ENCODE data around the gene CD44.

CD44 gene

DNA sequence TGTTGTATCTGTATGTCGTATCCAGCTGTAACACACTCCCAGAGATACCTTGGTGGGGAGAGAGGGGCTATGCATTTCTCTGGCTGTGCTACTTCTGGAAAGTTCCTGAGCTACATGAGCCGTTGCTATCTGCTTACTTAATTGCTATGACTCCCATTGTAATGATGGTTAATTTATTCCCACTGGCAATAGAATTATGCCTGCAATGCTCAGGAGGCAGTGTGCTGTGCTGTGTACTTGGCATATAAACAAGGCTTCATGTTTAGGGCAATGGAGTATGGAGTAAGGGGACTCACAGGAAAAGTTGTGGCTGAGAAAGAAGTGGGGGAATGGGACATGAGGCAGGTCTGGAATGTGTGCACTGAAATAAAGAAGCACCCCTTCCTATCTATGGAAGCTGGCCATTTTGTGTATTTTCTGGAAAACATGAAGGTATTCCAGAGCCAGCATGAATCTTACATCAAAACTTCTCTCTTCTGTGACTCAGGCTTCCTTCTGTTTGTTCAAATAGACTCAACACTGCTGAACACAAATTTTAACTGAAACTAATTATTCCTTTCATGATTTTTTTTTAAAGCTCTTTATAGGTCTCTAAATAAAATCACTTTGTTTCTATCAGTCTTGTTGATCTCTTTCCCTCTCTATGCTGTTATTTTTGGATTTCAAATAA lies 40.6 kb downstream of the CD44 start:
- no peak for DNase-seq

DNA sequence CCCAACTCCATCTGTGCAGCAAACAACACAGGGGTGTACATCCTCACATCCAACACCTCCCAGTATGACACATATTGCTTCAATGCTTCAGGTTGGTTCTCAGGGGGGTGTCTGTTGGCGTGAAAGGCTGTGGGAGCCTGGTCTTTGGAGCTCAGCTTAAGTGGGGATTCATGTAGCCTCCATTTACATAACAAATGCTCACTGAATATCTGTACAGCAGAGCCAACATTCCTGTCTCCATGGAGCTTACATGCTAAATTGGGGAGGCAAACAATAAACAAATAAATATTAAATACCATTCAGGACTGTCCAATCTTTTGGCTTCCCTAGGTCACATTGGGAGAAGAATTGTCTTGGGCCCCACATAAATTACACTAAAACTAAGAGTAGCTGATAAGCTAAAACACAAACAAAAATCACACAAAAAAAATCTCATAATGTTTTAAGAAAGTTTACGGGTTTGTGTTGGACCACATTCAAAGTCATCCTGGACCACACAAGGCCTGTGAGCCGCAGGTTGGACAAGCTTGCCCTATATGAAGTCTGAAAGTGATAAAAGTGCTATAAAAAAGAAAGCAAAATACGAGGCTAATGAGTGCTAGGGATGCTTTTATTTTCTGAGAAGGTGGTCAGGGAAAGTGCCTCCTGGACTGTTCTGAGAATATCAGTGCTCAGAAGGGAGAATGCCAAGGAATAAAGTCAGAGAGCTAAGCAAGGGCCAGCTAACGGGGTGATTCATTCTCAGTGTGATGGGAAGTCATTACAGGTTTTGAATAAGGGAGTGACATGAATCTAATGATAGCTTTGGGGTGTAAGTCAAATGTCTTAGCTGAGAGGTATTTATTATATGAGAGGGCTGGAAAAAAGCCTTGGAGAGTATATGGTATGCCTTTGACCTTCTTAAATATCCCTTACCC lies 41.6 kb downstream of the CD44 start:
- DNase-seq = no peak

DNA sequence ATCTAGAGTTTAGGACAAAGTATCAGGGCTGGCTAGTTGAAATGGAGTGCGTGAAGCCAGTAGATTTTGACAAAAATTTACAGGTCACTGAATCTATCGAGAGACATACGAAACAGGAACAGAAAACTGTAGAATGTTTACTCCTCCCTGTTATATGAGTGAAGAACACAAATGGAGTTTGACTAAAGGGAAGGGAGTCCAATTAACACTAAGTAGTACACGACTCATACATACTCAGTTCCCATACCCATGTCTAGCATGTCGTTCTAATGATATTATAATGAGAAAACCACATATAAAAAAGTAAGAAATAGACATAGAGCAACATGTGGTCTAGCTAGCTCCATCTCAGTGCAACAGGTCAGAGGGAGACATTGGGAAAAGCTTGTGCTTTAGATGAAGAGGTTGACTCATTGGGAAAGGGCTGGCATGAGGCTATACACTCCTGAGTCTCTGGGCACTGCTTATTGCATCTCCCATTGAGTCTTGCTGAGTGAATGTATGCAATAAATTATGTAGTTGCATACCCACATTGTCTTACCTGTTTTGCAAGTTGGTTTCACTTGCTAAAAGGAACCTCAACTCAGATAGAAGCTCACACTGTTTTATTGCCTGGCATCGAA lies 43.5 kb downstream of the CD44 start:
- DNase-seq = no peak

DNA sequence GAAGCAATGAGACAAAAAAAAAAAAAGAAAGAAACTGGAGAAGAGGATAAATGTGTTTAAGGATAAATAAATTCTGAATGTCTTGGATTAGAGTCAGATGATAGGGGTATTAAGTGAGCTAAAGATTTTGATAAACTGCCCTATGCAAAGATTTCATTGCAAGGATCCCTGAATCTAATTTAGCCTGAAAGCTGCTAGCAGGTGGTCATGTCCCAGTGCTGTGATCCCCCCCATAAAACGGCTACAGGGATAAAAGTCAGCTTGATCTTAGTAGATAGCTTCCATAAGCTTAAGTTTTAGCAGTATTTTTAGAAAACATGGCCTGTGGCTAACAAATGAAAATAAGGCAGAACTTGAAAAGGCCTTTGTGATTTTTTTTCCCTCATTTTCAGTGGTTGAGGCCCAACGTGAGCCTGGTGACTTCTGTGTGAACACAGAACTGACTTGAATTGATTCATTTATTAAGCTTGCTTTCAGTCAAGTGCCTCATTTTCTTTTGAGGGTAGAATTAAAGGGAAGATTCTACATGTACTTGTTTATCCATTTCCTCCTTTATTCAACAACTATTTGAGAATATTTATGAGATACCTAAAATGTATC lies 44.5 kb downstream of the CD44 start:
- no peak for DNase-seq

DNA sequence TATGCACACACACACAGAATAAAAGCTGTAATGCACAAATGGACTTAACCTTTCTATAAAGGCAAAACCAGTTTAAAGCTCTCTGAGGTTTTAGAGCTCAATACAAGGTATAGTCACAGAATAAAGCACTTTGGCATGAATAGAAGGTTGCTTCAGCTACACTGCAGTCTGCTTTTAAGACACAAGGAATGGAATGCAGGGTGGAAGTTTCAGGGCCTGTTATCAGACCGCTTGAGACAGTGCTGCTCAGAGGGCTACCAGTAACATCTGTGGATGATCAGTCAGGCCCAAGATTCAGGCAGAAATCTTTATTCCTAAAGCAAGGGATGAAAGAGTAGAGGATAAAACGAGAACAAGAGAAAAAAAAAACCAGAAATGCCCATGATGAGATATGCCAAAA lies 46.7 kb downstream of the CD44 start:
- DNase-seq = no peak

DNA sequence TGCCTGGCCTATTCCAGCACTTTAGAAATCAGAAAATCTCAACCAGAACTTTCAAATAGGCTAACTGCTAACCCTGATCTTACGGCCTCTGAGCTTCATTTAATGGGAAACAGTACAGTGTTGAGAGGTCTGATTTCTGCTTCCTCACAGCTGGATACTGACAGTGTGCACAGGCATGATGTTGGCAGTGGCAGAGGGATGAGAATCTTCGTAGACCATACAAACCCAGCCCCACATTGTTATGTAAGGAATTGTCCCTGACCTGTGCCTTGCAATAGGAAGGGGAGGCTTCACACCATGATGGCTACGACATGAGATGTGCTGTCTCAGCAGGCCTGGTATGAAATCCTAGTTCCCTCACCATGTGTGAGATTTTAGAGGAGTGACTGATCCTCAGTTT lies 49.0 kb downstream of the CD44 start:
- no peak for DNase-seq

DNA sequence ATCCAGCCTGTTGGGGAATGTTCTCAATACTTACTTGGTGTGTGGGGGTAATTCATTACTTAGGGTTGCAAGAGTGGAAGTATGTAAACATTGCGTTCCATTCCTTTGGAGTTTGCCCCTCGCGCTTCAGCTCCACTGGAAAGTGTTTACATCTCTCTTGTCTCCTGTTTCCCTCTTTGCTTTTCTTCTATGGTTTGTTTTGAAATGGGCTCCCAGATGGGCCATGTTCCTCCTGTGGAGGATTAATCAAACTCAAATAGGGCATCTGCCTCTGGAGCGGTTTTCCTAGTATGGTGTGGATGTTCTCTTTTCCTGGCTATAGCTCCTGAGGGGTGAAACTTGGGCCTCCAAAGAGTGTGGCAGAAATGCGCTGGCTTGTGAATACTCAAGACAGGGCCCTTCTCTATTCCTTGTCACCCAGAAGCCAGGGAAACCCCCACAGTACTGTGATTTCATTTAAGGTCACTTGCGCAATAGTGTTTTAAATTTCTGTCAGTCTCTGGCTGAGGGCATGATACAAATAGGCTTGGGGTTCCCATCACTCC lies 51.9 kb downstream of the CD44 start:
- no peak for DNase-seq

DNA sequence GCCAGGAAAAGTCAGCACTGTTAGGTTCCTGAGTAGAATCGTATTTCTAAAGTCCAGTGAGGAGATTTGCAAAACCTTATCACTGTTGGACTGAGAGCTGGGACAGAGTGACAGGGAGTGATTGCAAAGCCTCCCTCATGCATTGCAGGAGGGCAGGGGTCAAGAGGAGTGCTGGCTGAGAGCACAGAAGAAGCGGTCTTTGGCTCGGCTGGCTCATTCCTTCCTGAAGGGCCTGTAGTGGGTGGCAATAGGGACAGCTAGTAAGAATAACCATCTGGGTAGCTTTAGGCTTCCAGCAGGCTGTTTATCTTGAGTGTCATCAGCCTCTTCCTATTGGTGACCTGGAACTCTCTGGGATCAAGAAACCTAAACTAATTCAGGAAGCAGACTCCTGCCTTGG lies 53.4 kb downstream of the CD44 start:
- DNase-seq = no peak

DNA sequence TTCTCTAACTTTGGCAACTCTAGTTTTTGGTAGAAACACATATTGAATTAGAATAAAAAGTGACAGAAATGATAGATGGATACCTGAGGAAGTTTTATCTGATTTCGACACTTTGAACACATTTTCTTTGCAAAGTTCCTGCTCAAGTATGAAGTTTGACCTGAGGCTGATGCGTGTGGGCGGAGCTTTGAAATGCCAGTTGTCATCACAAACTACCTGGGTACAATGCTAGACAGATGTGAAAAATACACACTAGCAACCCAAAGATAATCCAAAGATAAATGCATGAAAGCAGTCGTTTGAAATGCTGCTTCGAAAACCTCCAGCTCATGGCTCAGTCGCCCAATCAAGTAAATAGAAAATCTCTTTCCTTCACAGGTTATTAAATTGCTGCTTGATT lies 54.8 kb downstream of the CD44 start:
- no peak for DNase-seq

DNA sequence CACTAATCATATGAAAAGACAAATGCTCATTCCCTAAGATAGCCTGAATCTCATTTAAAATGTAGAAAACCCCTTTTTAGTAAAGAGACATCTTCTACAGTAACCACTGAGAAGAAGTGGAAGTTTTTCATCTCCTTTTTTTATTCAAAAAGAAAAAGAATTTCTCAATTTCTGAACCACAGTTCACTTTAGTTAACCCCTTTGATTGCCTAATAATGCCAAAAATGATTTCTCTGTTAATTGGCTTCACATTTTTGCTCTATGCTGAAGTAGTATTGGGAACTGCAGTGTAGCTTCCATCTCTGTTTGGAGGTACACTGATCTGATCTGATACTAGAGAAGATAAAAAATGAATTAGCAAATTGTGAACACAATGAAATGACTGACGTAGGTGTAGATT lies 58.3 kb downstream of the CD44 start:
- DNase-seq = no peak

DNA sequence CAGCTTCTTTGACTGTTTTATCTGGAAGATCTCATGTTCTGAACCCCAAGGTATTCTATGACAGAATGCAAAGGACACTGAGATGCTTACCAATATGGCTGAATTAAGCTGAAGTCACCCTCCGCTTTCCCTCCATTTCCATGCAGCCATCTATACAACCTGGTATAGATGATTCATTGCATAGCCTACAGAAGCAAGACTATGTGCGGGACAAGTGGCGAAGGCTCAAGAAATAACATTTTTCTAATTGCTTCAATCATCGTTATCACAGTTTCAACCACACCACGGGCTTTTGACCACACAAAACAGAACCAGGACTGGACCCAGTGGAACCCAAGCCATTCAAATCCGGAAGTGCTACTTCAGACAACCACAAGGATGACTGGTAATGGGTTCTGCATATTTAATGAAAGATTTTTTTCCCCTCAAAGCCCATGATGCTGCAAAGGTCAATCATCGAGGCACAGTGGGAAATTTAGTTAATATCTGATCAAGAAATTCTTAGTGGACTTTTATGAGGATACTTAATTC lies 61.9 kb downstream of the CD44 start:
- DNase-seq = no peak

DNA sequence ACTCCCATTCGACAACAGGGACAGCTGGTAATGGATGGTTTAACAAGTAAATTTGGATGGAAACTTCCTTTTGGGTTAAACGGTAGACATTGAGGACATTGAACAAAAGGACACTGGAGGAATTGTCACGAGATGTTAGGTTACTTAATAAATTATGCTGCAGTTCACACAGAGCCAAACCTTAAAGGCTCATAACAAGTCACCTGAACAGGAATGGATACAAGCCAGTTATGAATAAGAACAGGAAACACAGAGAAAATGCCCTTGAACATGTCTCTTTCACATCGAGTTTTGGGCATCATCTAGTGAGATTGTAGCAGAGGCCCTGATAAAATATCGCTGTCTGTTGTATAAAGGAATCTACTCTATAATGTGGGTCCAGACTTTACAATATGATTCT lies 65.6 kb downstream of the CD44 start:
- no peak for DNase-seq

DNA sequence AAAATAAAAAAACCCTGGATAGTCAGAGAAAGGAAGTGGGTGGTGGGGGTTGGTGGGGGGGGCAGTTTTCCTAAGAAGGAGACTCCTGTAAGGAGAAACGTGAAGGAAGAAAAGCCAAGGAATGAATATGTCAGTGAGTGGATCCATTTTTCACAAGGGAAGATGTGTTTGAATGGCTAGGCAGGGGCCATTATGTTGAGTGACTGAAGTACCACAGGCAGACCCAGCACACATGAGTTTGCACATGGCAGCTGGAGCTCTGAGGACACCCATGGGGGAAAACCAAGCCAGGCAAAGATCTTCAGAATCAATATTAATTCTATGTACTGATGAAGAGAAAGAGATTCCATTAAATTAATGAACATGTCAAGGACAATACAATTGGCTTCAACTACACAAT lies 67.6 kb downstream of the CD44 start:
- DNase-seq = no peak

DNA sequence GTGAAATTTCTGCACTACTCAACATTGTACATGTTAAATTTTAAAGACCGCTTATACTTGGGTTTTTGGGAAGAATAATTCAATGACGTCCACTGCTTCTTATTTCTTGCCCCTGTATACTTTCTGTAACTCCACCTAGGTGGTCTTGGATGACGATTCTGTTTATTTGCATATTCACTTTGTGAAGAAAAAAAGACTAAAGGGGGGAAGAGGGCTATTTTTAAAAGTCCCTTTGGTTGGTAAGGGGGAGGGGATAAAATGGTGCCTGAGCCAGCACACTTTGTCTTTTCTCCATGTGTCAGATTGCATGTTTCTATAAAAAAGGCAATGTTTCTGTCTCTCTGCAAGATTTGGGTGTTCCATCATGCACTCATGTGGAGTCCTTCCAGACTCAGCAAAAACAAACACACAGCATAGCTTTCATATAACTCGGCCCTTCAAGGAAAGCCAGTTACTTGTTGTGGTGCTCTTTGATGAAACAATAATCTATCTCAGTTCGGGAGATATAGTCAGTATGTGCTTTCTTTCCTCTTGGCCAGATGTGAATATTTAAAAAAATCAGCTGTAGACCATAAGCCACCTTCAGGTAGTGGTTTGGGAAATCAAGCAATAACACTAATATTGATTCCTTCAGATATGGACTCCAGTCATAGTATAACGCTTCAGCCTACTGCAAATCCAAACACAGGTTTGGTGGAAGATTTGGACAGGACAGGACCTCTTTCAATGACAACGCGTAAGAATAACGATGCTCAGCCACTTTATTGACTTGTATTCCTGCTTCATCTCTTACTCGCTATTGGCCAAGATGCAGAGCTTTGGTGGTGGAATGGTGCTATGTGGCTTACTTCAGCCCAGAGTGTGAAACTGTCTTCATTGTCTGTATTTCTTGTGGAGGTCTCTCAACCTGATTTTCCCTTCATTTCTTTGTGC lies 68.8 kb downstream of the CD44 start:
- no peak for DNase-seq

DNA sequence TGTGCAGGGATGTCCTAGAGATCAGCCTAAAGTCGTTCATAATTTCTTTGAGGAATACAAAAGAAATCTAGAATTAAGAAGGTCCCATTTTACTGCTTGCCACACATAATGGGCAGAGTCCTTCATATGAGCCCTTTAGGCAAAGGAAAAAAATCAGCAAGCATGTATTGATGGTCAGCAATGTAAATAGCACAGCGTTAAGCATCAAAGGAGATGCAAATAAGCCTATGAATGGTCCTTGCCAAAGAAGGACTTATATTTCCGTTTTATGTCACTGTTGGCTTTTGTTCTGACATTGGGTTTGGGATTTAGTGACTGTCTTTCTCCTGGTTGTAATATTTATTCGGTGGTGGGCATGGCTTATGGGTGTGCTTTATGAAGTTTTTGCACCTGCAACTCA lies 69.8 kb downstream of the CD44 start:
- DNase-seq = no peak

DNA sequence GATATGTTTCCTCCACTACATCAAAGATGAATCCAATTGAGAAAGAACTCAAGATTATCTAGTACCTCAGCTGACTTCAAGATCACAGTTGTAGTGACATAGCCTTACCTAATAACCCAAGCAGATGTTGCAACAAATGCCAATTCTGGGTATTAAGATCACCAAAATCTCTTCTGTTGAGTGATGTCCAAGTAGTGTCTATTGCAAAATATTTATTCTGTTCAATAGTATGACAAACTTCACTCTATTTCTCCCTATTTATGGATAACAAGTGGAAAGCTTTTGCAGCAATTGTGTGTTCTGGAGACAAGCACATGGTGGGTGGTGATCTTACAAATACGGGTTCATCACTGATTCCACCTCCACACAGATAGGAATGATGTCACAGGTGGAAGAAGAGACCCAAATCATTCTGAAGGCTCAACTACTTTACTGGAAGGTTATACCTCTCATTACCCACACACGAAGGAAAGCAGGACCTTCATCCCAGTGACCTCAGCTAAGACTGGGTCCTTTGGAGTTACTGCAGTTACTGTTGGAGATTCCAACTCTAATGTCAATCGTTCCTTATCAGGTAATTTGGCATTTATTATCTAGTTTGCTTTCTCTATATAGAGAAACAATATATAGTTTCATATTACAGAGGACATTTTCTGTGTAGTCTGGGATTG lies 72.0 kb downstream of the CD44 start:
- no peak for DNase-seq

DNA sequence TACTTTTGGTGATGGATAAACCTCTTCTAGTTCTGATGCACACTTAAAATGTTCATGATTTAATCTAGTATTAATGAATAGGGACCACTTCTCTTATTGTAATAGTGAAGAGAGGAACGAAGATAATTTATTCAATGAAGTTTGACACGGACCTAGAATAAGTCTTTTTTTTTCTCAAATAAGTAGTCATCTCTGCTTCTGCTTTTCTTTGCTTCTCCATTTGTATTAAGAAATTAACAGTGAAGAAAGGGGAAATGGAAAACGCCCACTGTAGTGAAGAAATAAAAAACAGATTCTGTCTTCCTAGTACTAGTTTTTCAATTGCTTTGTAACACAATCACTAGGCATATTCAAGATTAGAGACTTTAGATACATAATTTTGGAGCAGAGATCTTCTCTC lies 73.0 kb downstream of the CD44 start:
- DNase-seq = no peak

DNA sequence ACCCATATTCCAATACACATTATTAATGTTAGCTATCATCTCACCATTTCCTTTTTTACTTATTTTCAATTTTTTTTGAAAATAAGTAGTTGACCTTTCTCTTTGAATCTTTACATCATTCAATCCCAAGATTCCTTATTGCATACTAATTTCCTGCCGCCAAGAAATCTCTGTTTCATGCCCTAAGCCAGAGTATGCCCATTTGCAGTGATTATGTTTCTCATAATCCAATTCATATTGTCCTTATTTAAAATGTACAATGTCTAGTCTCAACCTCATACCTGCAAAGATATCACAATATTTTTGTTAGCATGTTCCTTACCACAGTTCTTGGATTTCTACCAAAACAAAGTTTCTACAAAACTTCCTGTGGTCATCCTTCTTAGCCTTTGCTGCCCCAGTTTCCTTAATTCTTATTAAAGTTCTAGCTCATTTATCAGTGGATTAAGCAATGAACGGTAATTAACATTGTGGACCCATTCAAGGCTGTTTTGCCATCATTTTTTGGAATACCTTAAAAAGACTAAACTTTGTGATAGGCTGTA lies 75.3 kb downstream of the CD44 start:
- no peak for DNase-seq

DNA sequence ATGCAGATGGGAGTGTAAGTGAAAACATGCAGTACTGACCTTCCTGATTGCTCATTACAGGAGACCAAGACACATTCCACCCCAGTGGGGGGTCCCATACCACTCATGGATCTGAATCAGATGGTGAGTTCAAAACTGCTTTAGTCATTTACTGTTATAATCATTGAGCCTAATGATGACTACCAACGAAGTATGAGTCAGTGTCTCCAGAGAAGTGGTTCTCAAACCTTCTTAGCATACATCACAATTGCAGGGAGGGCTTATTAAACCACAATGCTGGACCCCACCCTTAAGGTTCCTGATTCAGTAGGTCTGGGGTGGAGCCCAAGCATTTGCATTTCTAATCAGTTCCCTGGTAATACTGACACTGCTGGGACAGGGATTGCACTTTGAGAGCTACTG lies 75.8 kb downstream of the CD44 start:
- no peak for DNase-seq

DNA sequence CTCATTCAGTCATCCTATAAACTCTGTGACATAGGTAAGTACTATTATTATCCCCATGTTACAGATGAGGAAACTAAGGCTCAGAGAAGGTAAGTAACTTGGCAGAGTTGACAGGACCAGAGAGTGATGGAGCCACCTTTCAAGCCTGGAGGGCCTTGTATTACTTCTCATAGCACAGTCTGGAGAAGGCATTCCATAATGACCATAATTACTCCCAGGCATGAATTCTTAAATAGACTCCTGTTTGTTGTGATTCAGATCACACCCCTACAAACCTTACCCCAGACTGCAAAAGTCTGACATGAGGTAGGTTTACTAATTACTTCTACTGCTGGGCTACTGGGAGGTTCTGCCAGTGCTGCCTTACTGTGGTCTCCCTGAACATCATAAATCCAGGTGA lies 77.0 kb downstream of the CD44 start:
- DNase-seq = no peak

Data from NCI-H1436 (cell line).